ENCODE results near the gene MBD6.
"Not testable (repeated sequence)": the region's sequence is repeated elsewhere in the genome, so short reads cannot be mapped to it uniquely, and the experiment has no call there.

MBD6 gene

GRCh38 chr12:57516617-57517153 is 5.9 kb upstream of the MBD6 start:
- no peak for DNase-seq

DNA sequence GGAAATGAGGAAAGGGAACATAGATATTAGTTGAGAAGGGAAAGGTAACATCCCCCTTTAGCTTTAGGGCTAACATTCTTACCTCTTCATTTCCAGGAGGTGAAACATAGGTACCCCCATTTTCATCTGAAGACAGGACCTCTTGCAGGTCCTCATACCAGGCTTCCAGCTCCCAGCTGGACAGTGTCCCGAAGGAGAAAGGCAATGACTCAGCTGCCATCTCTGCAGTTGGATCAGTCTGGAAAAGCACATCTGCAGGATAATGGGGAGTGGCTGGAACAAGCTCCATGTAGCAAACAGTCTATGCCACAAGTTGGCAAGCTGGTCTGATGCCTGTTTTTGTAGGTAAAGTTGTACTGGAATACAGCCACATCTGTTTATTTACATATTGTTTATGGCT is 5.4 kb upstream of the MBD6 start:
- no peak for DNase-seq

DNA sequence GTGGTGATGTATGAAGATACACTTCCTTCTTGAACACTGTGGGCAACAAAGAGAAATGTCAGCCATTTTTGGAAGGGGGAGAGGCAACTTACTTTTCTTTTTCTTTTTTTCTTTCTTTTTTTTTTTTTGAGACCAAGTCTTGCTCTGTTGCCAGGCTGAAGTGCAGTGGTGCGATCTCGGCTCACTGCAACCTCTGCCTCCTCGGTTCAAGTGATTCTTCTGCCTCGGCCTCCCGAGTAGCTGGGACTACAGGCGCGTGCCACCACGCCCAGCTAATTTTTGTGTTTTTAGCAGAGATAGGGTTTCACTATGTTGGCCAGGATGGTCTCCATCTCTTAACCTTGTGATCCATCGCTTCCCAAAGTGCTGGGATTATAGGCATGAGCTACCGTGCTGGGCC is 4.9 kb upstream of the MBD6 start:
- not testable (repeated sequence) for DNase-seq

DNA sequence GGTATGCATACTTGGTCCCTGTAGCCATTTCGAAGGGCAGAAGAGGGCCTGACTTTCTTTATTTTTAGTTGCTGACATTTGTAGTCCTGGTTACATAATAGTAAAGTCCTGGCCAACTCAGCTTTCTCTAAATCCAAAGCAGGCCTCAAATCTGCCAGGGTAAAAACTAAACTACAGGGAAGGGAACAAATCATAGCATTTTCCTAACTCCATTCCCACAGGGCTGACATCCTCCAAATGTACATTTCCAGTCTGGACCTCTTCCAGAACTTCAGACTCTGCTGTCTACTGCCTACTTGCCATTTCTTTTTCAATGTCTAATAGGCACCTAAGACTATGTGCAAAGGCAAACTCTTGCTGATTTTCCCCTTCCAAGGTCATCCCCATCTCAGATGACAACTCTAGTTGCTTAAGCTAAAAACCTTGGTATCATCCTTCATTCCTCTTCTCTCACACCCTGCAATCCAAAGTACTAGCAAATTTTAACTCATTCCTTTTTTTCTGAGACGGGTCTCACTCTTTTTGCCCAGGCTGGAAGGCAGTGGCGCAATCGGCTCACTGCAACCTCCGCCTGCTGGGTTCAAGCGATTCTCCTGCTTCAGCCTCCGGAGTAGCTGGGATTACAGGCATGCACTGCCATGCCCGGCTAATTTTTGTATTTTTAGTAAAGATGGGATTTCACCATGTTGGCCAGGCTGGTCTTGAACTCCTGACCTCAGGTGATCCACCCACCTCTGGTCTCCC is 4.3 kb upstream of the MBD6 start:
- no peak for DNase-seq

DNA sequence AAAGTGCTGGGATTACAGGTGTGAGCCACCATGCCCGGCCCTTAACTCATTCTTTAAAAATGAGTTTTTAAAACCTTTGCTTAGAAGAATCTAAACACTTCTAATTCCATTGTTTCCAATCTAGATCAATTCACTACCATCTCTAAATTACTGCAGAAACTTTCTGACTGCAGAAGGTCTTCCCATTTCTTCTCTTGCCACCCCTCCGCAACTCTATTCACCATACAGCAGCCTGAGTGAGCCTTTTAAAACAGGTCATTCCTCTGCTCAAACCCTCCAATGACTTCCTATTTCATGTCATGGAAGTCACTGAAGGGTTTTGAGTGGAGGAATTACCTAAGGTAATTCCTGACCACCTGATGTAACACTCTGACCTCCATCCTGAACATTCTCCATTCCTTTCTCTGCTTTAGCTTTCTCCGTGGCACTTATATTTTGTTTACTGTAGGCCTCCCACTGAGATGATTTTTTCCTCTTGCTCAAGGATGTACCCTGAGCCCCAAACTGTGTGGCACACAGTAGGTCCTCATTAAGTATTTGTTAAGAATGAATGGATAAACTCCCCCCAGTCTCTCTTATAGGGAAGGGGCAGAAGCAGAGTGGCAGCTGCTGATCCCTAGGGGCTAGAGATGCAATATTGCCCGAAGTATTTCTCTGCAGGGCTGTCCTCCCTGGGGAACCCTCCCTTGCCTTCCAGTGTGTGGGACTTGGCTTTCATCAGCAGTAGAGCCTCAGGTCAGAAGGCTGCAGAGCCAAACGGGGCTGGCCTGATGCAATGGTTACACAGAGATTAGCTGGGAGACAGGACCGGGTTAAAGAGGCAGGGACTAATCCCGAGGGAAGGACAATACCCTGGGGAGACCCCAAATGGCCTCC is 3.5 kb upstream of the MBD6 start:
- DNase-seq = peak; percentile 13 to 49

- peak in 1 of 2 donors; percentile 45 for DNase-seq
Observed at GRCh38 chr12:57519796-57520052, 2.9 kb upstream of the MBD6 start.

GRCh38 chr12:57520053-57520818 is 2.4 kb upstream of the MBD6 start, which contains the start of gene DDIT3:
Gene DDIT3 (minus strand): TSS chr12:57520514. CDS start chr12:57517406, 3,108 bp downstream.
- DNase-seq = peak; percentile 98 to 100

DNA sequence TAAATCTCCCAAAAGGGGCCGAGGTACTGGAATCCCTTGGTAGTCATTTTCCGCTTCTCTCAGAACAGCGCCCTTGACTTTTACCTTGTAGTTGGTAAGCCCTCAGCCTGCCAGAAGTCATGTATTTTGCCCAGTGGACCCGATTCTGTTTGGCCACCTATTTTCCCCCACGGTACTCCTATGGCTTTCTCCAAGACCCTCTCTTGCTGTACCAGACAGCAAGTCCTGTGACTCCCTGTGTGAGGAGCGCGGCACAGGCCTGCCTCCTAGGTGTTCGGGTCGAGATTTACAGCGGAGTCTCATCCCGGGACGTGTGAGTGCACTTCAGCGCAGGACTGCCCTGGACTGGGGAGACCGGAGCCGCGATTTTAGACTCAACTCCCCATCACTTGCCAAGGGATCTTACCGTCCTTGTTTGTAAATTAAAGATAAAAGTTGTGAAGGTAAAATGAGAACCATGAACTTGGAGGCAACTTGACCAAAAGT is 1.1 kb upstream of the MBD6 start:
- DNase-seq = no peak

DNA sequence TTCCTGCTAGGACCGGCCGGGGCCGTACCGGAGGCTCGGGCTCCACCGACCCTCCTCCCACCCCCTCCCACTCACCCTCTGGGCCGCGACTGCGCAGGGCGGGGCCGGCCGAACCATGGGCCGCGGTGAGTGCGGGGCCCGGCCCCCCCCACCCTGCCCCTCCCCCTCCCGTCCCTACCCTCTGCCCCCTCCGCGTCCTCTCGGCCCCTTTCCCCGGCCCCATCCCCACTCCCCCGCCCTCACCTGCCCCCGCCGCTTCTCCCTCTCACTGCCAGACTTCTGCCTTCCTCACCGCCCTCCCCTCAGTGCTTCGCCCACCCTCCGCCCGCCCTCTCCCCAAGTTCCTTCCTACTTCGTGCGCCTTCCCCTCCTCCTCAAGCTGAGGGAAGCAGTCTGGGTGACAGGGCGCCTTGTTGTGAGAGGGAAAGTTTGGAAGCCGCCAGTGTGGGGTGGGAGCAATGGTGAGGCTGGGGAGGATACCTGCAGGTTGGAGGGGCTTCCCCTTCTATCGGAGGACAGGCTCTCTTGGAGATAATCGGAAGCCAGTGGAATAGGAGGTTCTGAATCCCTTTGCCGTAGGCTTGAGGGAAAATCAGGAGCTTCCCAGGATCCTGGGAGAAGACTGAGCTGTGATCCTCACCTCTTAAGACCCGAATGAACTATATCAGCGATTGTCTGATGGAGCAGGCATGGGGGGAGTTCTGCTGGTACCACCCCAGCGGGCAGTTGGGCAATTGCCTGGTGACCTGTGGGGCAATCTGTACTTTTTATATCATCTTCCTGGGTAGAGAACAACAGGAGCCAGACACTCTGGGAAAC is 472 bp downstream of the MBD6 start:
- DNase-seq = peak; percentile 66 to 75

DNA sequence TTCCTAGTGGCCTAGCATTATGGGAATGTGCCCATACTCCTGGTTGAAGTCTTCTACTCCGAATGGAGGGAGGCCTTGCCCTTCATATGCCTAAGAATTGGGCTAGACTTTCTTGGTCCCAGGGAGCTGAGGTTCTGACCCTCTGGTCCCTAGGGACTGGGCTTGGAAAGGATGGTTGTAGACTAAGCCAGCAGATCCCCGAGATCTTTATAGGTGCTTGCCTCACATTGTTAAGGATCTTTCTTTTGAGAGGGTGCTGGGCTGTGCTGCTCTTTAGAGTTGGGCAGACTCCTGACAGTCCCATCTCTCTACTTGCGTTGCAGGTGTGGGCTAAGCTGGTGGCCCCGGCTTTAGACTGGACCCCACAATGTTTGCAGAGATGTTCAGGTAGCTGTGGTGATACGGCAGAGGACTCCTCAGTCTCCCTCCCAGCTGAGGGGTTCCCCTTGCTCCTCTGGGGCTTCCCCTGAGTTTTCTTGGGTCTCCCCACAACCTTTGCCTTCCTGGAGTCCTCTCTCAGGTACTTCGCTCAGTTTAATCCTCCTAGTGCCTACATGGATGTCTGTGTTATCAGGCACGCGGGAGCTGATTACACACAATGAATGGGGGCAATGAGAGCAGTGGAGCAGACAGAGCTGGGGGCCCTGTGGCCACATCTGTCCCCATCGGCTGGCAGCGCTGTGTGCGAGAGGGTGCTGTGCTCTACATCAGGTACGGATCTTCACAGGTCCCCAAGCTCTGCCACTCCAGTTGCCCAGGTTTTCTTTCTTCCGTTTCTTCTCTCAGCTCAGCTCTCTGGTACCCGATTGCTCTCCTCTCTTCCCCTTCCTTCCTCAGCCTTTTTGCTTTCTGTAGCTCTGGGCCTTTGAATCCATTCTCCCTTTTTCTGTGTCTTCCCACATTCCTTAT is 1.3 kb downstream of the MBD6 start:
- no peak for DNase-seq

- no peak for DNase-seq
Observed at GRCh38 chr12:57524814-57525614, 2.4 kb downstream of the MBD6 start.

DNA sequence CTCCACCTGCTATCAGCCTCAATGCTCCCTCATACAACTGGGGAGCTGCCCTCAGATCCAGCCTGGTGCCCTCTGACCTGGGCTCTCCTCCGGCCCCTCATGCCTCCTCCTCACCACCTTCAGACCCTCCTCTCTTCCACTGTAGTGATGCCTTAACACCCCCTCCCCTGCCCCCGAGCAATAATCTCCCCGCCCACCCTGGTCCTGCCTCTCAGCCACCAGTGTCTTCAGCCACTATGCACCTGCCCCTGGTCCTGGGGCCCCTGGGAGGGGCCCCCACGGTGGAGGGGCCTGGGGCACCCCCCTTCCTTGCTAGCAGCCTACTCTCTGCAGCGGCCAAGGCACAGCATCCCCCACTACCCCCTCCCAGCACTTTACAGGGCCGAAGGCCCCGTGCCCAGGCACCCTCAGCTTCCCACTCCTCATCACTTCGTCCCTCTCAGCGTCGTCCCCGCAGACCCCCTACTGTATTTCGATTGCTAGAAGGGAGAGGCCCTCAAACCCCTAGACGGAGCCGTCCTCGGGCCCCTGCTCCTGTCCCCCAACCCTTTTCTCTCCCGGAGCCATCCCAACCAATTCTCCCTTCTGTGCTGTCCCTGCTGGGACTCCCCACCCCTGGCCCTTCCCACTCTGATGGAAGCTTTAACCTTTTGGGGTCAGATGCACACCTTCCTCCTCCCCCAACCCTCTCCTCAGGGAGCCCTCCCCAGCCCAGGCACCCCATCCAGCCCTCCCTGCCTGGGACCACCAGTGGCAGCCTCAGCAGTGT is 3.2 kb downstream of the MBD6 start:
- no peak for DNase-seq

DNA sequence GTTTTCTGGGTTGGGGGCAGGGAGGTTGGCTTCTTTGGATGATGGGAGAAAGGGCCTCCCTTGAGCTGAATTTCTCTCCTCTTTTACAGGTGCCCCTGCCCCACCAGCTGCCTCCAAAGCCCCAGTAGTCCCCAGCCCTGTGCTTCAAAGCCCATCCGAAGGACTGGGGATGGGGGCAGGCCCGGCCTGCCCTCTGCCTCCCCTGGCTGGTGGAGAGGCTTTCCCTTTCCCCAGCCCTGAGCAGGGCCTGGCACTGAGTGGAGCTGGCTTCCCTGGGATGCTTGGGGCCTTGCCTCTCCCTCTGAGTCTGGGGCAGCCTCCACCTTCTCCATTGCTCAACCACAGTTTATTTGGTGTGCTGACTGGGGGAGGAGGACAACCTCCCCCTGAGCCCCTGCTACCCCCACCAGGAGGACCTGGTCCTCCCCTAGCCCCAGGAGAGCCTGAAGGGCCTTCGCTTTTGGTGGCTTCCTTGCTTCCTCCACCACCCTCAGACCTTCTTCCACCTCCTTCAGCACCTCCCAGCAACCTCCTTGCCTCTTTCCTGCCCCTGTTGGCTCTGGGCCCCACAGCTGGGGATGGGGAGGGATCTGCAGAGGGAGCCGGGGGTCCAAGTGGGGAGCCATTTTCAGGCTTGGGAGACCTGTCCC is 4.0 kb downstream of the MBD6 start:
- DNase-seq = no peak

GRCh38 chr12:57527184-57527583 is 4.6 kb downstream of the MBD6 start:
- no peak for DNase-seq

- DNase-seq = no peak
Observed at GRCh38 chr12:57528176-57528575, 5.6 kb downstream of the MBD6 start.

DNA sequence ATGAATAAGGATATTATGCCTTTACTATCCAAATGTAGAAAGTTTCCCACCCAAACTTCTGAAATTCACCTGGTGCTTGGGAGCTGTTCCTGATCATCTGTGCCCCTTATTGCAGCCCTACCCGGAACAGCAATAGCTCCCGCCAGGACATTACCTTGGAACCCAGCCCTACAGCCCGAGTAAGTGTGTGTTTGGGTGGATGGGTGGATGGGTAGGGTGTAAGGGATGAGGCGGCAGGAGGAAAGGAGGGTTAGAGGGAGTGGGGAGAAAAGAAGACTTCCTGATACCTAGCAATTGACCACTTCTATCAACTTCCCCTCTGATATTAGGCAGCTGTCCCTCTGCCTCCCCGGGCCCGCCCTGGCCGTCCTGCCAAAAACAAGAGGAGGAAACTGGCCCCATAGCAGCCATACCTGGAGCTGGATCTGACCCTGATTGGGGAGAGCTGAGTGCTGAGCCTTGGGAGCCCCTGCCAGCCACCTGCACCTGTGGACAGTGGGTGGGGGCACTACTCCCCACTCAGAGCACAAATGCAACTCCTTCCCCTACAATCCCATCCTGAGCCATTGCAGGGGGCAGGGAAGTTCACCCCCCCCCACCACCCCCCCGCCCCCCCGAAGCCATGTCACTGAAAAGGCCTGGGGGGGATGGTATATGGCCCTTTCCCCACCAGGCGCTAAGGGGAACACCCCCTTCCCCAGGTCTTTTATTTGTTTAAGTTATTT is 6.4 kb downstream of the MBD6 start:
- no peak for DNase-seq

- DNase-seq = no peak
Observed at GRCh38 chr12:57529831-57530230, 7.2 kb downstream of the MBD6 start.
